H9 (cell line): Measurements from ENCODE around the gene ZSWIM1. TPM values are rescaled to one million over a fixed set of nuclear protein-coding genes. Genes with fewer than 3 reads are reported as not detected.

Experiments used
- DNase-seq: peaks from one replicate; pipeline ENCODE4 v3.0.0-alpha.2; 2017
- H2AFZ ChIP-seq: one replicate; pipeline ENCODE4 v1.6.1; 2013; ENCODE audit warnings: mild to moderate bottlenecking, low read length, control low read depth, moderate library complexity
- H2AK5ac ChIP-seq: 2 replicates; pipeline ENCODE4 v1.6.1; 2013; ENCODE audit warnings: low read length, control low read depth, mixed read lengths; ENCODE audit not compliant: insufficient read length
- H2BK120ac ChIP-seq: one replicate; pipeline ENCODE4 v1.6.1; 2013; ENCODE audit warnings: low read depth, mild to moderate bottlenecking, low read length, control low read depth, inconsistent platforms; ENCODE audit not compliant: poor library complexity, severe bottlenecking
- H2BK12ac ChIP-seq: 2 replicates; pipeline ENCODE4 v1.6.1; 2013; ENCODE audit warnings: low read length, control low read depth, mixed read lengths, low read depth; ENCODE audit not compliant: insufficient read length
- H2BK15ac ChIP-seq: 2 replicates; pipeline ENCODE4 v1.6.1; 2013; ENCODE audit warnings: low read depth, low read length, control low read depth
- H2BK20ac ChIP-seq: one replicate; pipeline ENCODE4 v1.6.1; 2013; ENCODE audit warnings: low read depth, mild to moderate bottlenecking, low read length, control low read depth, inconsistent platforms; ENCODE audit not compliant: poor library complexity, severe bottlenecking
- H2BK5ac ChIP-seq: 2 replicates; pipeline ENCODE4 v1.6.1; 2013; ENCODE audit warnings: low read length, control low read depth, mixed read lengths; ENCODE audit not compliant: insufficient read length
- H3K14ac ChIP-seq: 2 replicates; pipeline ENCODE4 v1.6.1; 2013; ENCODE audit warnings: low read length, control low read depth; ENCODE audit not compliant: insufficient read depth
- H3K18ac ChIP-seq: 2 replicates; pipeline ENCODE4 v1.6.1; 2013; ENCODE audit warnings: low read depth, mild to moderate bottlenecking, mixed read lengths, low read length, control low read depth; ENCODE audit not compliant: insufficient read length
- H3K23ac ChIP-seq: 2 replicates; pipeline ENCODE4 v1.6.1; 2013; ENCODE audit warnings: low read length, control low read depth, mixed read lengths, low read depth; ENCODE audit not compliant: insufficient read length
- H3K23me2 ChIP-seq: 2 replicates; pipeline ENCODE4 v1.6.1; 2013; ENCODE audit warnings: low read depth, mild to moderate bottlenecking, mixed read lengths, low read length, control low read depth; ENCODE audit not compliant: insufficient read length, poor library complexity, severe bottlenecking
- H3K27ac ChIP-seq: 2 replicates; pipeline ENCODE4 v1.5.1; 2013; ENCODE audit warnings: low read length, control low read depth, mixed read lengths, low read depth; ENCODE audit not compliant: insufficient read length
- H3K27me3 ChIP-seq: 2 replicates; pipeline ENCODE4 v1.6.1; 2013; ENCODE audit warnings: low read length, control low read depth, inconsistent platforms; ENCODE audit not compliant: insufficient read depth
- H3K4ac ChIP-seq: 2 replicates; pipeline ENCODE4 v1.6.1; 2013; ENCODE audit warnings: low read depth, mild to moderate bottlenecking, control low read depth, inconsistent platforms, low read length, moderate library complexity
- H3K4me1 ChIP-seq: 2 replicates; pipeline ENCODE4 v1.6.1; 2013; ENCODE audit warnings: low read length, control low read depth, inconsistent platforms; ENCODE audit not compliant: insufficient read depth
- H3K4me2 ChIP-seq: 2 replicates; pipeline ENCODE4 v1.6.1; 2013; ENCODE audit warnings: low read length, control low read depth, mixed read lengths; ENCODE audit not compliant: insufficient read length, insufficient read depth
- H3K56ac ChIP-seq: 2 replicates; pipeline ENCODE4 v1.6.1; 2013; ENCODE audit warnings: low read depth, mild to moderate bottlenecking, mixed read lengths, low read length, control low read depth; ENCODE audit not compliant: insufficient read length
- H3K79me1 ChIP-seq: 2 replicates; pipeline ENCODE4 v1.6.1; 2013; ENCODE audit warnings: low read depth, mild to moderate bottlenecking, moderate library complexity, low read length, control low read depth, inconsistent platforms; ENCODE audit not compliant: insufficient read depth, poor library complexity, severe bottlenecking
- H3K79me2 ChIP-seq: 2 replicates; pipeline ENCODE4 v1.6.1; 2013; ENCODE audit warnings: low read length, control low read depth, inconsistent platforms; ENCODE audit not compliant: insufficient read depth
- H3K9ac ChIP-seq: 2 replicates; pipeline ENCODE4 v1.6.1; 2013; ENCODE audit warnings: low read length, control low read depth, mixed read lengths; ENCODE audit not compliant: insufficient read length; ENCODE audit errors: extremely low read depth
- H3K9me3 ChIP-seq: one replicate; pipeline ENCODE4 v1.6.1; 2013; ENCODE audit warnings: low read depth, low read length, inconsistent platforms; ENCODE audit not compliant: control insufficient read depth
- H3T11ph ChIP-seq: one replicate; pipeline ENCODE4 v1.6.1; 2013; ENCODE audit warnings: mild to moderate bottlenecking, low read length, control low read depth, inconsistent platforms
- H4K20me1 ChIP-seq: one replicate; pipeline ENCODE4 v1.6.1; 2013; ENCODE audit not compliant: control insufficient read depth, insufficient read length, insufficient read depth
- H4K5ac ChIP-seq: 2 replicates; pipeline ENCODE4 v1.6.1; 2013; ENCODE audit warnings: low read depth, mild to moderate bottlenecking, mixed read lengths, low read length, control low read depth; ENCODE audit not compliant: insufficient read length
- H4K8ac ChIP-seq: replicated peaks from 2 replicates; pipeline ENCODE4 v1.6.1; 2013; ENCODE audit warnings: low read length, control low read depth, mixed read lengths, low read depth; ENCODE audit not compliant: insufficient read length
- H4K91ac ChIP-seq: 2 replicates; pipeline ENCODE4 v1.6.1; 2013; ENCODE audit warnings: low read depth, mild to moderate bottlenecking, moderate library complexity, mixed read lengths, low read length, control low read depth; ENCODE audit not compliant: insufficient read length
- H3K27ac Mint-ChIP-seq, 3 experiments: 2 replicates in 2 of 3; 3 replicates in 1 of 3; pipeline ENCODE4 v1.8.0; 2020 to 2021; ENCODE audit warnings: mixed read lengths in 3 of 3, mild to moderate bottlenecking in 1 of 3, moderate library complexity in 1 of 3
- H3K27me3 Mint-ChIP-seq: 2 replicates; pipeline ENCODE4 v1.8.0; 2021; ENCODE audit warnings: low read depth, mild to moderate bottlenecking, moderate library complexity, mixed read lengths
- H3K36me3 Mint-ChIP-seq, 3 experiments: 2 replicates in 2 of 3; 3 replicates in 1 of 3; pipeline ENCODE4 v1.8.0; 2020 to 2021; ENCODE audit warnings: low read depth in 3 of 3, mixed read lengths in 3 of 3; ENCODE audit not compliant: insufficient read depth in 1 of 3
- H3K4me1 Mint-ChIP-seq, 2 experiments: 2 replicates each; pipeline ENCODE4 v1.8.0; 2020; ENCODE audit warnings: mixed read lengths in 2 of 2
- H3K4me3 Mint-ChIP-seq, 2 experiments: 2 replicates in 1 of 2; 3 replicates in 1 of 2; pipeline ENCODE4 v1.8.0; 2020 to 2021; ENCODE audit warnings: mild to moderate bottlenecking in 2 of 2, mixed read lengths in 2 of 2, moderate library complexity in 1 of 2
- H3K9me3 Mint-ChIP-seq, 2 experiments: 2 replicates in 1 of 2; 3 replicates in 1 of 2; pipeline ENCODE4 v1.8.0; 2020; ENCODE audit warnings: mild to moderate bottlenecking in 2 of 2, mixed read lengths in 2 of 2, moderate library complexity in 1 of 2
- WGBS: extraction: QIAGEN DNeasy Blood & Tissue Kit; methylation state at CpG from one replicate; pipeline ENCODE4 v1.1.7; 2013; ENCODE audit warnings: missing lambda C conversion rate, low lambda C conversion rate, mixed read lengths; ENCODE audit not compliant: insufficient read length; ENCODE audit errors: extremely low coverage; 5-methylcytosine and 5-hydroxymethylcytosine counted together
- total RNA-seq: library from RNA; stranded (reverse); gene quantifications from 2 replicates; pipeline ENCODE4 v1.2.1, GENCODE V29; 2021
- TF ChIP-seq, protein P1 (sequence below): fragments of 200-600 bp; sonication (generic); conservative IDR thresholded peaks from 3 replicates; pipeline ENCODE4 v1.8.0; 2021; ENCODE audit warnings: antibody characterized with exemption, mild to moderate bottlenecking

The ZSWIM1 gene
- total RNA-seq, 1 experiment from 2014 or later, result 13.0 TPM

DNA sequence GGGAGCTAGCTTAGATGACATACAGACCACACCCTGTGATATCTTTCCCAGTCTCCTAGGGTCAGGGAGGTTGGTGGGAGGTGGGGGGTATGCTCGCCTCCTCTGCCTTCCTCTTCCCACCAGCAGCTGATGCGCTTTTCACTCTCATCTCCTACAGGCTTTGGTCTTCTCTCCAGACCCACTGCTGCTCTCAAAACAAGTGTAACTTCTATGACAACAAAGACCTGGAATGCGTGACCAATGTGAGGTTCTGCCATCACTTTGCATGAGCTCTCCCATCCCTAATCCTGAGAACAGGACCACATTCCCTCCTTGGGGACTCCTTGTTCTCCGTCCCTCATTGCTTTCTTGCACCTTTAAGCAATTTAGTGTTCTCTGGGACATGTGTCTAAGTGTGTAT is 12.8 kb downstream of the ZSWIM1 start:
- no CpG with 5 or more reads among the region's 4 CpGs for WGBS
- no peaks in the 10 kb centered on the region for H3K9me3 Mint-ChIP-seq
- no peaks in the 10 kb centered on the region for H3K79me1 ChIP-seq

More for the DNA sequence above, 12.8 kb downstream of the ZSWIM1 start:
- no peak overlapping the region for H3K18ac ChIP-seq
- no peak overlapping the region for H2BK15ac ChIP-seq
- no peak overlapping the region for H3K23ac ChIP-seq
- H2BK12ac ChIP-seq, result no peak overlapping the region
- H4K20me1 ChIP-seq, result no peaks in the 10 kb centered on the region
- H3K23me2 ChIP-seq, result peaks cover 13% of the 10 kb centered on the region
- Mint-ChIP-seq H3K36me3 (peaks cover 15 to 43% (median 38%) of the 10 kb centered on the region in 3 experiments), H3K27me3 (no peaks in the 10 kb centered on the region; the same call in 1 of the 2 replicates), H3K4me1 (peaks cover 5 to 14% of the 10 kb centered on the region in 2 experiments; a peak in 3 of 4 replicates), H3K4me3 (peak overlapping the region in 1 of 2 experiments; percentile 30; a peak in 2 of 5 replicates), H3K27ac (no peak overlapping the region)
- TF ChIP-seq, protein P1, sequence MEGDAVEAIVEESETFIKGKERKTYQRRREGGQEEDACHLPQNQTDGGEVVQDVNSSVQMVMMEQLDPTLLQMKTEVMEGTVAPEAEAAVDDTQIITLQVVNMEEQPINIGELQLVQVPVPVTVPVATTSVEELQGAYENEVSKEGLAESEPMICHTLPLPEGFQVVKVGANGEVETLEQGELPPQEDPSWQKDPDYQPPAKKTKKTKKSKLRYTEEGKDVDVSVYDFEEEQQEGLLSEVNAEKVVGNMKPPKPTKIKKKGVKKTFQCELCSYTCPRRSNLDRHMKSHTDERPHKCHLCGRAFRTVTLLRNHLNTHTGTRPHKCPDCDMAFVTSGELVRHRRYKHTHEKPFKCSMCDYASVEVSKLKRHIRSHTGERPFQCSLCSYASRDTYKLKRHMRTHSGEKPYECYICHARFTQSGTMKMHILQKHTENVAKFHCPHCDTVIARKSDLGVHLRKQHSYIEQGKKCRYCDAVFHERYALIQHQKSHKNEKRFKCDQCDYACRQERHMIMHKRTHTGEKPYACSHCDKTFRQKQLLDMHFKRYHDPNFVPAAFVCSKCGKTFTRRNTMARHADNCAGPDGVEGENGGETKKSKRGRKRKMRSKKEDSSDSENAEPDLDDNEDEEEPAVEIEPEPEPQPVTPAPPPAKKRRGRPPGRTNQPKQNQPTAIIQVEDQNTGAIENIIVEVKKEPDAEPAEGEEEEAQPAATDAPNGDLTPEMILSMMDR, result no peak
- no peak overlapping the region for H3K27ac ChIP-seq
- H3K4ac ChIP-seq, result no peak overlapping the region
- H2BK120ac ChIP-seq, result no peak overlapping the region
- H3K4me2 ChIP-seq, result no peak overlapping the region
- H4K91ac ChIP-seq, result no peak overlapping the region
- no peak overlapping the region for H4K8ac ChIP-seq
- H2AFZ ChIP-seq, result no peak overlapping the region
- no peak overlapping the region for H3T11ph ChIP-seq
- H4K5ac ChIP-seq, result no peak overlapping the region
- H2AK5ac ChIP-seq, result no peak overlapping the region
- H2BK5ac ChIP-seq, result no peak overlapping the region
- H3K9me3 ChIP-seq, result no peaks in the 10 kb centered on the region
- H3K27me3 ChIP-seq, result no peaks in the 10 kb centered on the region
- no peaks in the 10 kb centered on the region for H3K79me2 ChIP-seq
- no peaks in the 10 kb centered on the region for H3K4me1 ChIP-seq
- H3K9ac ChIP-seq, result no peak overlapping the region
- no peak overlapping the region for H2BK20ac ChIP-seq
- H3K56ac ChIP-seq, result no peak overlapping the region
- DNase-seq, result no peak
- no peak overlapping the region for H3K14ac ChIP-seq
